Mucosa of rectum (tissue), 2 donors: ENCODE measurements around the gene PCBP3.
"Not testable (repeated sequence)": the region's sequence is repeated elsewhere in the genome, so short reads cannot be mapped to it uniquely, and the experiment has no call there.

Experiments used
- H3K27ac ChIP-seq, 2 donors: one replicate each; pipeline ENCODE4 v1.7.0; 2013; ENCODE audit warnings: inconsistent platforms in 2 of 2, low read depth in 2 of 2, low read length in 2 of 2
- H3K27me3 ChIP-seq, 2 donors: one replicate each; pipeline ENCODE4 v1.7.0; 2013; ENCODE audit warnings: low read length in 2 of 2; ENCODE audit not compliant: control insufficient read depth in 2 of 2, insufficient read depth in 2 of 2
- H3K36me3 ChIP-seq, 2 donors: one replicate each; pipeline ENCODE4 v1.7.0; 2013; ENCODE audit warnings: low read length in 2 of 2; ENCODE audit not compliant: control insufficient read depth in 2 of 2, insufficient read depth in 2 of 2
- H3K4me1 ChIP-seq, 2 donors: one replicate each; pipeline ENCODE4 v1.7.0; 2013; ENCODE audit warnings: low read length in 2 of 2, mild to moderate bottlenecking in 1 of 2; ENCODE audit not compliant: control insufficient read depth in 2 of 2, insufficient read depth in 2 of 2
- H3K4me3 ChIP-seq, 2 donors: one replicate each; pipeline ENCODE4 v1.7.0; 2013; ENCODE audit warnings: low read length in 2 of 2
- H3K9ac ChIP-seq, 2 donors: one replicate each; pipeline ENCODE4 v1.7.0; 2013; ENCODE audit warnings: low read length in 2 of 2, low read depth in 1 of 2, mild to moderate bottlenecking in 1 of 2
- H3K9me3 ChIP-seq, 2 donors: one replicate each; pipeline ENCODE4 v1.7.0; 2013; ENCODE audit warnings: low read length in 2 of 2; ENCODE audit not compliant: control insufficient read depth in 2 of 2
- donor health status: healthy.
- donor health status: Normal muscosa, but diverticular disease.

PCBP3 gene

GRCh38 chr21:45804809-45805313 lies 161.3 kb downstream of the PCBP3 start:
- Histone ChIP-seq H3K9ac (no peak overlapping the region), H3K27me3 (no peaks in the 10 kb centered on the region), H3K27ac (no peak overlapping the region), H3K4me1 (no peaks in the 10 kb centered on the region), H3K4me3 (no peak overlapping the region), H3K9me3 (no peaks in the 10 kb centered on the region), H3K36me3 (no peaks in the 10 kb centered on the region)

DNA sequence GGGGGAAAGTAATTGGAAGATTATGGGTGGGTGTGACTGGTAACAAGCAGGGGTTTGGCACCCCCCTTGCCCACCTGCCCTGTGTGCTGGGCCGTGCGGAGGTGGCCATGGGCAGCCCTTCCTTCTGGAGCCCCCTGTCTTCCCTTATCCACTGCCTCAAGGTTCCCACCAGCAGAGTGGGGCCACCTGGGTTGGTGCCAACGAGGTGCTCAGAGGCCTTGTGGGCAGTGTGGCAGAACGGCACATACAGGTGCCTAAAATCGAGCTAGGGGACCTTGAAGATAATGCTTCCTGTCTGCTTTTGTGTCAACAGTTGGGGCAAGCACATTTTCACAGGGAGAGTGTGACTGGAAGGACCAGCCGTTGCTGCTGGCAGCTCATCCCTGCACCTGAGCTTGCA lies 161.8 kb downstream of the PCBP3 start:
- H3K9ac ChIP-seq = no peak overlapping the region
- no peaks in the 10 kb centered on the region for H3K4me1 ChIP-seq
- H3K36me3 ChIP-seq = no peaks in the 10 kb centered on the region
- no peaks in the 10 kb centered on the region for H3K27me3 ChIP-seq
- no peaks in the 10 kb centered on the region for H3K9me3 ChIP-seq
- no peak overlapping the region for H3K4me3 ChIP-seq
- H3K27ac ChIP-seq = no peak overlapping the region

DNA sequence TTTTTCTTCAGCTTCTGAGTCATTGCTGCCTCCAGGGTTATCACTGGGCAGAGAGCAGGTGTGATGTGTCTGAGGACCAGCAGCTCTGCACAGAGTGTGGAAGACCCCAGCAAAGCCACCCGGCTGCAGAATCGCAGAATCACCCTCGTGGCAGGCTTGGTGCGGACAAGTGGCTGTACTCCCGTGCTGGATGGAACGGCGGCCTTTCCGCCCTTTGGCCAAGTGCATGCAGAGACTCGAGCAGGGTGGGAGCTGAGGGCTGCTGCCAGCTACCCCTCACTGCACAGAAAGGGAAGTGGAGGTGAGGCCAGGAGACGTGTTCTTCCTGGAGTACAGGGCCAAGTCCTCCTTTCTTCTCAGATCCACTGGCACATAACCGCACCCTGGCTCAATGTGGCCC lies 162.5 kb downstream of the PCBP3 start:
- Histone ChIP-seq H3K27me3 (no peaks in the 10 kb centered on the region), H3K27ac (no peak overlapping the region), H3K36me3 (no peaks in the 10 kb centered on the region), H3K9ac (no peak overlapping the region), H3K4me3 (no peak overlapping the region), H3K4me1 (no peaks in the 10 kb centered on the region), H3K9me3 (no peaks in the 10 kb centered on the region)

- not testable (repeated sequence) for H3K9me3 ChIP-seq, H3K4me3 ChIP-seq, H3K27me3 ChIP-seq, H3K9ac ChIP-seq, H3K27ac ChIP-seq, H3K36me3 ChIP-seq, H3K4me1 ChIP-seq
Observed at GRCh38 chr21:45808663-45809062, 165.1 kb downstream of the PCBP3 start.

GRCh38 chr21:45809421-45809820 lies 165.9 kb downstream of the PCBP3 start:
- Histone ChIP-seq H3K9ac (no peak overlapping the region), H3K4me1 (no peaks in the 10 kb centered on the region), H3K9me3 (no peaks in the 10 kb centered on the region), H3K27ac (no peak overlapping the region), H3K36me3 (no peaks in the 10 kb centered on the region), H3K4me3 (no peak overlapping the region), H3K27me3 (no peaks in the 10 kb centered on the region)

- H3K27ac ChIP-seq = no peak overlapping the region
- H3K4me1 ChIP-seq = no peaks in the 10 kb centered on the region
- H3K9ac ChIP-seq = no peak overlapping the region
- H3K36me3 ChIP-seq = no peaks in the 10 kb centered on the region
- no peaks in the 10 kb centered on the region for H3K9me3 ChIP-seq
- H3K4me3 ChIP-seq = no peak overlapping the region
- H3K27me3 ChIP-seq = no peaks in the 10 kb centered on the region
Observed at GRCh38 chr21:45811136-45811535, 167.6 kb downstream of the PCBP3 start.

- H3K27ac ChIP-seq, H3K27me3 ChIP-seq, H3K4me1 ChIP-seq, H3K36me3 ChIP-seq, H3K4me3 ChIP-seq, H3K9ac ChIP-seq, H3K9me3 ChIP-seq: not testable (repeated sequence)
Observed at GRCh38 chr21:45814210-45814940, 170.8 kb downstream of the PCBP3 start.

GRCh38 chr21:45815781-45816180 lies 172.3 kb downstream of the PCBP3 start:
- not testable (repeated sequence) for H3K9me3 ChIP-seq, H3K9ac ChIP-seq, H3K4me1 ChIP-seq, H3K36me3 ChIP-seq, H3K27me3 ChIP-seq, H3K27ac ChIP-seq, H3K4me3 ChIP-seq

DNA sequence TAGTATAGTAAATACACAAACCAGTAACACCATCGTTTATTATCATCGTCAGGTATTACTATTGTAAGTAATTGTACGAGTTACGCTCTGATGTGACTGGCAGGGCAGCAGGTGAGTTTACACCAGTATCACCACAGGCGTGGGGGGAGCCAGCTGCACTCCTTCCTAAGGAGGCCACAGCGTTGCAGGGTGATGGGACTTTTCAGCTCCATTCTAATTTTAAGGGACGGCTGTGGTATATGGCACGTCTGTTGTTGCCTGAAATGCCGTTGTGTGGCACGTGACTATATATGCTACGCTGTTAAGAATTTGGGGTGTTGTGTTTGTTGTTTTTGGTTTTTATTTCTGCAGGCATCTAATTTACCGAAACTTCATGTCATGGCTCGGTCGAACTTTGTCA lies 173.3 kb downstream of the PCBP3 start:
- Histone ChIP-seq H3K9ac (no peak overlapping the region), H3K27me3 (peaks cover 0 to 2% of the 10 kb centered on the region in 2 donors)

GRCh38 chr21:45817345-45817744 lies 173.8 kb downstream of the PCBP3 start:
- Histone ChIP-seq H3K27me3 (peaks cover 0 to 2% of the 10 kb centered on the region in 2 donors), H3K9me3 (no peaks in the 10 kb centered on the region), H3K36me3 (no peaks in the 10 kb centered on the region), H3K27ac (no peak overlapping the region), H3K4me1 (no peaks in the 10 kb centered on the region), H3K9ac (no peak overlapping the region), H3K4me3 (no peak overlapping the region)

More for the DNA sequence above, 173.3 kb downstream of the PCBP3 start:
- Histone ChIP-seq H3K4me3 (no peak overlapping the region), H3K4me1 (no peaks in the 10 kb centered on the region), H3K27ac (no peak overlapping the region), H3K36me3 (no peaks in the 10 kb centered on the region), H3K9me3 (no peaks in the 10 kb centered on the region)
